Measurements from ENCODE around the gene MRPL51. TPM values are rescaled to one million over a fixed set of nuclear protein-coding genes. Genes with fewer than 3 reads are reported as not detected.

Gene MRPL51
- total and polyA plus RNA-seq, 2 of the 8 experiments (the other 6 are each of a cell fraction or from before 2014, with no cell fraction given), result 119 to 331 TPM

Other genes with a start within 250 kb of the MRPL51 start
- gene PLEKHG6, start 182.6 kb downstream of the MRPL51 start, total RNA-seq (2021; fragmentation: NEBNext Ultra II Directional; extraction: Animal tissue kit (Norgen Biotek cat#: 25700)), result 25.5 and 32.5 TPM in 2 replicates
- 23.1 and 38.1 TPM in 2 replicates for gene PLEKHG6, start 182.6 kb downstream of the MRPL51 start, polyA plus RNA-seq (2011; rRNA removed)
- gene TNFRSF1A, start 151.2 kb downstream of the MRPL51 start, total RNA-seq (2021; fragmentation: NEBNext Ultra II Directional; extraction: Animal tissue kit (Norgen Biotek cat#: 25700)), result 42.1 and 45.8 TPM in 2 replicates
- gene TNFRSF1A, start 151.2 kb downstream of the MRPL51 start, polyA plus RNA-seq (2011; rRNA removed), result 28.7 and 48.7 TPM in 2 replicates
- 85.5 and 89.0 TPM in 2 replicates for gene SCNN1A, start 117.7 kb downstream of the MRPL51 start, total RNA-seq (2021; fragmentation: NEBNext Ultra II Directional; extraction: Animal tissue kit (Norgen Biotek cat#: 25700))
- gene SCNN1A, start 117.7 kb downstream of the MRPL51 start, polyA plus RNA-seq (2011; rRNA removed), result 156 and 192 TPM in 2 replicates
- 6.3 and 6.7 TPM in 2 replicates for gene LTBR, start 109.1 kb downstream of the MRPL51 start, total RNA-seq (2021; fragmentation: NEBNext Ultra II Directional; extraction: Animal tissue kit (Norgen Biotek cat#: 25700))
- gene LTBR, start 109.1 kb downstream of the MRPL51 start, polyA plus RNA-seq (2011; rRNA removed), result 5.1 and 9.2 TPM in 2 replicates
- gene CD27, start 48.3 kb downstream of the MRPL51 start, total RNA-seq (2021; fragmentation: NEBNext Ultra II Directional; extraction: Animal tissue kit (Norgen Biotek cat#: 25700)), result 0.28 TPM in 1 of 2 replicates, not detected in the other
- 0.39 TPM in 2 replicates for gene CD27, start 48.3 kb downstream of the MRPL51 start, polyA plus RNA-seq (2011; rRNA removed)
- gene TAPBPL, start 41.2 kb downstream of the MRPL51 start, total RNA-seq (2021; fragmentation: NEBNext Ultra II Directional; extraction: Animal tissue kit (Norgen Biotek cat#: 25700)), result 0.61 and 0.67 TPM in 2 replicates
- 1.5 and 1.6 TPM in 2 replicates for gene TAPBPL, start 41.2 kb downstream of the MRPL51 start, polyA plus RNA-seq (2011; rRNA removed)
- gene VAMP1, start 22.6 kb downstream of the MRPL51 start, total RNA-seq (2021; fragmentation: NEBNext Ultra II Directional; extraction: Animal tissue kit (Norgen Biotek cat#: 25700)), result 9.3 and 10.8 TPM in 2 replicates
- gene VAMP1, start 22.6 kb downstream of the MRPL51 start, polyA plus RNA-seq (2011; rRNA removed), result 23.1 and 28.2 TPM in 2 replicates
- 129 and 132 TPM in 2 replicates for gene NCAPD2, start 840 bp upstream of the MRPL51 start, total RNA-seq (2021; fragmentation: NEBNext Ultra II Directional; extraction: Animal tissue kit (Norgen Biotek cat#: 25700))
- 55.8 and 69.6 TPM in 2 replicates for gene NCAPD2, start 840 bp upstream of the MRPL51 start, polyA plus RNA-seq (2011; rRNA removed)
- gene GAPDH, start 41.3 kb upstream of the MRPL51 start, total RNA-seq (2021; fragmentation: NEBNext Ultra II Directional; extraction: Animal tissue kit (Norgen Biotek cat#: 25700)), result 5,175 and 5,215 TPM in 2 replicates
- 15,878 and 16,791 TPM in 2 replicates for gene GAPDH, start 41.3 kb upstream of the MRPL51 start, polyA plus RNA-seq (2011; rRNA removed)
- gene IFFO1, start 62.8 kb upstream of the MRPL51 start, total RNA-seq (2021; fragmentation: NEBNext Ultra II Directional; extraction: Animal tissue kit (Norgen Biotek cat#: 25700)), result 11.8 and 12.2 TPM in 2 replicates
- gene IFFO1, start 62.8 kb upstream of the MRPL51 start, polyA plus RNA-seq (2011; rRNA removed), result 12.8 and 16.4 TPM in 2 replicates
- gene NOP2, start 75.0 kb upstream of the MRPL51 start, total RNA-seq (2021; fragmentation: NEBNext Ultra II Directional; extraction: Animal tissue kit (Norgen Biotek cat#: 25700)), result 82.6 and 85.6 TPM in 2 replicates
- gene NOP2, start 75.0 kb upstream of the MRPL51 start, polyA plus RNA-seq (2011; rRNA removed), result 34.4 and 35.4 TPM in 2 replicates
- 305 and 330 TPM in 2 replicates for gene CHD4, start 114.1 kb upstream of the MRPL51 start, total RNA-seq (2021; fragmentation: NEBNext Ultra II Directional; extraction: Animal tissue kit (Norgen Biotek cat#: 25700))
- gene CHD4, start 114.1 kb upstream of the MRPL51 start, polyA plus RNA-seq (2011; rRNA removed), result 198 and 214 TPM in 2 replicates
- gene LPAR5, start 142.7 kb upstream of the MRPL51 start, total RNA-seq (2021; fragmentation: NEBNext Ultra II Directional; extraction: Animal tissue kit (Norgen Biotek cat#: 25700)), result 0.22 and 0.23 TPM in 2 replicates
- 0.24 and 0.63 TPM in 2 replicates for gene LPAR5, start 142.7 kb upstream of the MRPL51 start, polyA plus RNA-seq (2011; rRNA removed)
- gene ACRBP, start 154.2 kb upstream of the MRPL51 start, total RNA-seq (2021; fragmentation: NEBNext Ultra II Directional; extraction: Animal tissue kit (Norgen Biotek cat#: 25700)), result 0.80 and 1.2 TPM in 2 replicates
- gene ACRBP, start 154.2 kb upstream of the MRPL51 start, polyA plus RNA-seq (2011; rRNA removed), result 5.2 and 8.9 TPM in 2 replicates
- gene ING4, start 169.9 kb upstream of the MRPL51 start, total RNA-seq (2021; fragmentation: NEBNext Ultra II Directional; extraction: Animal tissue kit (Norgen Biotek cat#: 25700)), result 21.7 and 22.9 TPM in 2 replicates
- 28.6 and 29.3 TPM in 2 replicates for gene ING4, start 169.9 kb upstream of the MRPL51 start, polyA plus RNA-seq (2011; rRNA removed)
- 59.6 and 60.1 TPM in 2 replicates for gene ZNF384, start 196.1 kb upstream of the MRPL51 start, total RNA-seq (2021; fragmentation: NEBNext Ultra II Directional; extraction: Animal tissue kit (Norgen Biotek cat#: 25700))
- gene ZNF384, start 196.1 kb upstream of the MRPL51 start, polyA plus RNA-seq (2011; rRNA removed), result 59.0 and 75.1 TPM in 2 replicates
- 9.8 and 15.3 TPM in 2 replicates for gene PIANP, start 207.6 kb upstream of the MRPL51 start, total RNA-seq (2021; fragmentation: NEBNext Ultra II Directional; extraction: Animal tissue kit (Norgen Biotek cat#: 25700))
- gene PIANP, start 207.6 kb upstream of the MRPL51 start, polyA plus RNA-seq (2011; rRNA removed), result 6.3 and 13.3 TPM in 2 replicates
- 43.3 and 44.5 TPM in 2 replicates for gene COPS7A, start 230.8 kb upstream of the MRPL51 start, total RNA-seq (2021; fragmentation: NEBNext Ultra II Directional; extraction: Animal tissue kit (Norgen Biotek cat#: 25700))
- 95.9 and 98.4 TPM in 2 replicates for gene COPS7A, start 230.8 kb upstream of the MRPL51 start, polyA plus RNA-seq (2011; rRNA removed)

All from H1 (cell line).